HG03575 (cell line): ENCODE measurements around the gene MAN1B1.

Experiments used
- ATAC-seq: cut with Tn5 transposase; IDR thresholded peaks from one replicate; pipeline ENCODE4 v1.9.1; 2021; ENCODE audit not compliant: unreplicated experiment, insufficient number of reproducible peaks, low FRiP score; ENCODE audit errors: extremely low read depth

MAN1B1 gene

DNA sequence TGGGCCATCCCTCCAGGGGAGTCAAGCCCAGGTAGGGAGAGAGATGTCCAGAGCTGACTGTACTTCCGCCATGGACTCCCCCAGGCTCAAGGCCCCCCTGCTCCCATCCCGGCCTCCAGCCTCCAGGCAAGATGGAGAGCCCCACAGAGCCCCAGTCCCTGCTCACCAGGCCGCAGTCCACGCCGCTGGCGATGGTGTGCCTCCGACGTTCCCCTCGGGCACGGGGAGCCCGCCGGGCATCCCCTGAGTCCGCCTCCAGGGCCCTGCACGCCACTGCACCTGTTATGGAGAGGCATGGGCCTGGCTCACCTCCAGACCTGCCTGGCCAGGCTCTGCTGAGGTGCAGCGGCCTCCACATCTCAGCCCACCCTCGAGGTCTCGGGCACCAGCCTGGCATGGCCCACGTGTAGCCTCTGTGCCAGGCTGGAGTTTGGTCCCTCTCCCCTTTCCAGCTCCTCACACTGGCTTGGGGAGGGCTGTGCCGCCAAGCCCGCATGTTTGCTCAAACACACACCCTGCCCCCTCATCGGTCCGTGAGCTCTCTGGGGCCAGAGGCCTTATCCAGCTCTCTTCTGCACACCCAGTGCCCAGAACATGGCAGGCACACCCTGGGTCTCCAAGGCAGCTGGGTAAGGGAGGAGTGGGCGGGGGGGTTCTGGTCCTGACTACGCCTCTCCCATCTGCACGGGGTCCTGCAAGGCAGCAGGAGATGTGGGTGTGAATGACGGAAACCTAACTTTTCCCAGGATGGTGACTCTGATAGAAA, 20.5 kb upstream of the MAN1B1 start:
- ATAC-seq, result no peak

- ATAC-seq, result no peak
Measured at GRCh38 chr9:137067860-137068538, 18.8 kb upstream of the MAN1B1 start.

DNA sequence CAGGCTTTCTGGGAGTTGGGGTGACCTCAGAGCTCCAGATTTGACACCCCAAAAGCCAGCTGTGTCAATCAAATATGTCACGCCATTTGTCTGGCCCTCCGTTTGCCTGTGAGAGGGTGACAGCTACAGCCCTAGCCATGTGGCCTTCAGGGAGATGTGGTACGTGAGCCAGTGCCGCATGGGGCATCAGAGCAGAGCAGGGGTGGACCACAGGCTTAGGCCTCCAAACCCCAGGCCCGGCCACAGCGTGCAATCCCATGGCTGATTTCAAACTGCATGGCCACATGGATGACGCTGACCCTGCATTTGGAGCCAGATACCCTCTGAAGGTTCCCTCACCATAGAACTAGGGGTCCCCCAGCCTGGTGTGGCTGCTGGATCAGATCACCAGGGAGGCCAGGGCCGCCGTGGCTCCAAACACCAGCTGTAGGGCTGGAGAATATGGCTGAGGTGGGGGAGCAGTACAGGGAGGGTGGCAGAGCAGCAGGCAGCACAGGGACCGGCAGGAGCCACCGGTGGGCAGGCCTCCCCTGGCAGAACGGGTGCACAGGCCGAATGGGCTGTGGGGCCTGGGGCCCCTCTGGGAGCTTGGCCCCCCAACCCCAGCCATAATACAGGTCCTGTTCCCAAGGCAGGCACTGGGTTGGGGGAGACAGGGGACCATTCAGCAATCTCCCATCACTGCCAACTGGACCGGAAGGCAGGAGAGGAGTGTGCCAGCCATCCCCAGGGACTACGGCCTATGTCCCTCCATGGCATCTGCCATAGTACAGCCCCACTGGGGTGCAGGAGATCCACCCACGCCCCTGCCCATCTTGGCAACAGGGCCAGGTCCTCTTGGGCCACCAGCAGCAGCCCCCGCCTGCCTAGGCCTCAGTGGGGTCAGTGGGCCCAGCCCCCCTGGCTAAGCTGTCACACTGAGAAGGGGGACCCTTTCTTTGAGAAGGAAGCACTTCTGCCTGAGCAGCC, 18.0 kb upstream of the MAN1B1 start:
- ATAC-seq, result no peak

DNA sequence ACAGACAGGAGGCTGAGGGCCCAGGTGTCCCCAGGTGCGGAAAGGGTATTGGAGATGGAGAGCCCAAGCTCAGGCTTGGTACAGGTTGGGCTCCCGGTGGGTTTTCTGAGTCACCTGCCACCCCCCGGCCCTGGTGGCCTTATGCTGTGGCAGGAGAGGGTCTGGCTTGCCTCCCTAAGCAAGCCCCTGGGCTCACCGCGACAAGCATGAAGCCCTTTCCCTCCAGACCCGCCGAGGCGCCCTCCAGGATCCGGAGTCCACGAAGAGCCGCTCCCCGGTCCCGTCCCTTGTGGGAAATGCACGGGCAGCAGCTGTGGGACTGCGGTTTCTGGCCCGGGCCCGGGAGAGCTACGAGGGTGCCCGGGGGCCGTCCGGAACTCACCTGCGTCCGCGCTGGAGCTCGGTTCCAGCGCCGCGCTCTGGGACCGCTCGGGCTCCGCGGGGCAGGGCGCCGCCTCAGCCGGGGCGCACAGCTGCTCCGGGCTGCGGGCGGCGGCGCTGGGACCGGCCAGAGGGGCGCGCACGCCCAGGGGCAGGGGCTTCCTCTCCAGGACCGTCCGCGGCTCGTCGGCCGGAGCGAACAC, 17.2 kb upstream of the MAN1B1 start:
- ATAC-seq, result no peak

GRCh38 chr9:137070201-137070905, 16.4 kb upstream of the MAN1B1 start, which contains the start of gene SAPCD2:
Gene SAPCD2 (minus strand): TSS chr9:137070557. CDS start chr9:137070460, 97 bp downstream.
- ATAC-seq, result no peak

DNA sequence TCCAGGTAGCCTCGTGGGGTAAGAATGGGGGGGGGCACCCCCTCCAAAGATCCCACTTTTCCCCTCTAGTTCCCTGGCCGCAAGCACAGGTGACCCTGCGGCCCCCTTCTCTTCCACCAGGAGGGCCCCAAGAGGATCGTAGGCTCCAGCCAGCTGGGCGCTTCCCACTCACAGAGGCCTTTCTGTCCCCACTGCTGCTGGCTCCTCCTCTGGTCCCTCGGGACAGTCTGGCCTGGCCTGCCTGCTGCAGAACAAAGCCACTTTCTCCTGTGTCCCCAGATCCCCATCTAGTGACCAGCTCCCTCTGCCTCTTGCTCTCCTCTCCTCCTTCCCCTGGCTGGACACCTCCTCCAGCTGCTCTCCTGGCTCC, 15.9 kb upstream of the MAN1B1 start:
- ATAC-seq, result no peak

GRCh38 chr9:137071282-137071681, 15.5 kb upstream of the MAN1B1 start:
- no peak for ATAC-seq

DNA sequence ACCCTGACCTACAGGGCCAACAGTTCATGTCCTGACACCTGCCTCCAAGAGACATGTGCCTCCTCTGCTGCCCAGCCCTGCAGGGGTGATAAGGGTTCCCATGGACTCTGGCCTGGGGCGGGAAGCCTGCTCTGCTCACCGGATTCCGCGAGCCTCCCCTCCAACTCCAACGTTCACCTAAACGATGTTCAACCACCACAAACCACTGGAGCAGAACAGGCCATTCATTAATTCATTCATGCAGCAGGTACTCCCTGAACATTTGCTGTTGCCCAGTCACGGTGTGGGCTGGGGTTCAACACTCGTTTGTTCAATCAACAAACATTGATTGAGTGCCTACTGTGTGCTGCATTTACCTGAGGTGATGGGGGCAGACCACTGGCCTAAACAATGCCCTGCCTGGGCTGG, 12.8 kb upstream of the MAN1B1 start:
- ATAC-seq, result no peak

DNA sequence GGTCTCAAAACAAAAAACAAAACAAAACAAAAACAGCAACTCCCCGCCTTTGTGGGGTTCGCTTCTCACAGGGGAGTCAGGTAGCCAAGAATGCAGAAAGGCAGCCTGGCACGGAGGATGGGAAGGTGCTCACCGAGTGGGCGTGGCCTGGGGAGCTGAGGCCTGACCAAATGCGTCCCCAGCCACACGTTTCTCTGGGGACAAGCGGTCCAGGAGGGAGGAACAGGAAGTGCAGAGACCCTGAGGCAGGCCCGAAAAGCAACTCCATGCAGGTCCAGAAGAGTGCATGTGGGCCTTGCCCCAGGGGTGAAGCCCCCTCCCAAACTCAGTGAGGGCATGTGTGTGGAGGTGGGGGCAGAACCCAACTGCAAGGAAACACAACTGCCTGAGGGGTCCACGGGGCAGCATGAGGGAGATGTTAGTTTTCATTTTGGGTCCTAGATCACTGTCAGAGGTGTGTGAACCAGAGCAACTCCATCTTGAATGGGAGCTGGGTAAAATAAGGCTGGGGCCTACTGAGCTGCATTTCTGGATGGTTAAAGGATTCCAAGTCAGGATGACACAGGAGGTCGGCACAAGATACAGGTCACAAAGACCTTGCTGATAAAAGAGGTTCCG, 12.0 kb upstream of the MAN1B1 start:
- ATAC-seq, result no peak

GRCh38 chr9:137075275-137075775, 11.5 kb upstream of the MAN1B1 start:
- no peak for ATAC-seq

- no peak for ATAC-seq
Measured at GRCh38 chr9:137076636-137077009, 10.2 kb upstream of the MAN1B1 start.

GRCh38 chr9:137077010-137077747, 9.6 kb upstream of the MAN1B1 start, which contains the start of gene UAP1L1:
Gene UAP1L1 (plus strand): TSS chr9:137077517. CDS start chr9:137077533, 16 bp downstream.
- no peak for ATAC-seq

DNA sequence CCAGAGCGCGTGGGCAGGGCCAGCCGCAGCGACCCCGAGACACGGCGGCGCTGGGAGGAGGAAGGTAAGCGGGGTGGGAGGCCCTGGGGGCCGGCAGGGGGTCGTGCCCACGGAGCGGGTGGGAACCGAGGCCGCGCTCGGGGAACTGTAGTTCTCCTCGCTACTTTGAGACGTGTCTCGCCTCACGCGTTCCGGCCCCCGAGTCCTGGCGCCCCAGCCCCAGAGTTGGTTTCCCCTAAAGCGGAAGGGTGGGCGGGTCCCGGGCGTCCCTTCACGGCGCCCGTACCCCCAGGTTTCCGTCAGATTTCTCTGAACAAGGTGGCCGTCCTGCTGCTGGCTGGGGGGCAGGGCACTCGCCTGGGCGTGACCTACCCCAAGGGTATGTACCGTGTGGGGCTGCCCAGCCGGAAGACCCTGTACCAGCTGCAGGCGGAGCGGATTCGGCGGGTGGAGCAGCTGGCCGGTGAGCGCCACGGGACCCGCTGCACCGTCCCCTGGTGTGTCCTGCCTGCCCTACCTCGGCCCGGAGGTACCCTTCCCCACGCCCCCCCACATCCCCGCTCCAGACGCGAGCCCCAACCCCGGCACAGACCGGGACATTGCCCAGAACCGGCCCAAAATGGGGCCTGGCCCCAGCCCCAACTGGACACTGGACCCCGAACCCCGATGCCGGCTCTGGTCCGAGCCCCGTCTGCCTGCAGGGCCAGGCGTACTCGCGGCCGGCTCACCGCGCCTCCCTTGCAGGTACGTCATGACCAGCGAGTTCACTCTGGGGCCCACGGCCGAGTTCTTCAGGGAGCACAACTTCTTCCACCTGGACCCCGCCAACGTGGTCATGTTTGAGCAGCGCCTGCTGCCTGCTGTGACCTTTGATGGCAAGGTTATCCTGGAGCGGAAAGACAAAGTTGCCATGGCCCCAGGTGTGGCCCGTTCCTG, 8.8 kb upstream of the MAN1B1 start:
- ATAC-seq, result no peak

- no peak for ATAC-seq
Measured at GRCh38 chr9:137078701-137079400, 7.9 kb upstream of the MAN1B1 start.

GRCh38 chr9:137079401-137079787, 7.4 kb upstream of the MAN1B1 start:
- no peak for ATAC-seq
